Measurements from ENCODE around the gene RNF180.
"Not testable (repeated sequence)": the region's sequence is repeated elsewhere in the genome, so short reads cannot be mapped to it uniquely, and the experiment has no call there.

Gene RNF180

DNA sequence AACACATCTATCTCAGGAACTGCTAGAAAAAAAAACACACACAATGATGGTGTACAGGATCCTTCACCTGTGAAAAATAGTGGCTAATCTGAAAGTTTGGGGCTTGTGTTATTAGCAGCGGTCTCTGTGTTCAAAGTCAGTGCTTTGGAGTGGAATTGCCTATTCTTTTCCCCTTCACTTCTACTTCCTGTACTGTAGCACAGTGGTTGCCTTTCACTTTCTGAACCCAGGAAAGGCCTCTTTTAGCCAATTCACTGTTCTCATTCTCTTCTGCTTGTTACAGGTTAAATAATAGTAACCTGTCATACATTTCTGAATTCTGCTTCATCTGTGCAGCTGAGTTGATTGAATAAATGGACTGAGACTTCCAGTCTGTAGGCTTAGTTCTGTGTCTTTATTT is 178.9 kb downstream of the RNF180 start:
- Mint-ChIP-seq H3K9me3 (peaks cover 3% of the 10 kb centered on the region), H3K27ac (no peak overlapping the region), H3K4me3 (no peak overlapping the region), H3K36me3 (no peaks in the 10 kb centered on the region), H3K27me3 (no peaks in the 10 kb centered on the region), H3K4me1 (no peaks in the 10 kb centered on the region)
- no peak for ATAC-seq

DNA sequence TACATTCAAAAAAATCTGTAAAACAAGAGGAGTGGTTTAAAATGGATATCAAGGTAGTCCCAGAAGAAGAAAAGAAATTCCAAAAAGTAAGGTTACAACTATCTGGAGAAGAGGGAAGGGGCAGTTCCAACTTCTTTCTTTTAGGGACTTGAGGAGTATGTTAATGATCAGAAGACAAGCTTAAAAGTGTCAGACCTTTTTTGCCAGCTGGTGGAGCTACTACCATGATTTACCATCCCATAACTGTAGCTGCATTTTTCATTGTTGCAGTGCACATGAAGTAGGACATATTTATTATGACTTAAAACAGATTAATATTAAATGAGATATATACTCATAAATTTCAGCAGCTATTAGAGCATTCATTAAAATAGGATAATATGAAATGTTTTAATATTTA is 181.7 kb downstream of the RNF180 start:
- no peaks in the 10 kb centered on the region for H3K4me1 Mint-ChIP-seq
- no peak overlapping the region for H3K4me3 Mint-ChIP-seq
- no peak for ATAC-seq
- peaks cover 2% of the 10 kb centered on the region for H3K9me3 Mint-ChIP-seq
- no peak overlapping the region for H3K27ac Mint-ChIP-seq
- no peaks in the 10 kb centered on the region for H3K36me3 Mint-ChIP-seq
- no peaks in the 10 kb centered on the region for H3K27me3 Mint-ChIP-seq

DNA sequence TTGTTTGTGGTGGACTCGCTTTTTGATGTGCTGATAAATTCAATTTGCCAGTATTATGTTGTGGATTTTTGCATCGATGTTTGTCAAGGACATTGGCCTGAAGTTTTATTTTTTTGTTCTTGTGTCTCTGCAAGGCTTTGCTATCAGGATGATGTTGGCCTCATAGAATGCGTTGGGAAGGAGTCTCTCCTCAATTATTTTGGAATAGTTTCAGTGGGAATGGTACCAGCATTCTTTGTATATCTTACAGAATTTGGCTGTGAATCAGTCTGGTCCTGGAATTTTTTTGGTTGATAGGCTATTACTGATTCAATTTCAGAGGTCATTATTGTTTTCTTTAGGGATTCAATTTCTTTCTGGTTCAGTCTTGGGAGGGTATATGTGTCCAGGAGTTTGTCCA is 198.8 kb downstream of the RNF180 start:
- ATAC-seq, result no peak
- Mint-ChIP-seq H3K4me3 (no peak overlapping the region), H3K27me3 (no peaks in the 10 kb centered on the region), H3K36me3 (no peaks in the 10 kb centered on the region), H3K27ac (no peak overlapping the region), H3K9me3 (peaks cover 7% of the 10 kb centered on the region), H3K4me1 (no peaks in the 10 kb centered on the region)

DNA sequence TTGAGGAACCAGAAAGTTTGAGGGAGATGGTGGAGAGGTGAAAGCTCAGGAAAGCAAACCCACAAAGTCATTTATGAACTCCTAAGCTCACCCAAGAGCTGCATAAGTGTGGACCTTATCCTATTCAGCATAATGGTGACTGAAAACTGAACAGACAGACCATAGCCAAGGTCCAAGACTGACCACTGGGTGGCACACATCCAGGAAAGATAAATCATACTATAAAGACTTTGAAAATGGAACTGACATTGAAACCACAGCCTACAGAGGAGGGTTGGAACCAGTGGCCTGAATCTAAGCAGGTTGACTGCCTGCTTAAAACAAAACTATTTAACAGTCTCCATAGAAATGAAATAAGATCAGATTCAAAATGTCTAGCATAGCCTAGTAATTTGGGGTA is 219.1 kb downstream of the RNF180 start:
- Mint-ChIP-seq H3K4me1 (no peaks in the 10 kb centered on the region), H3K9me3 (no peaks in the 10 kb centered on the region), H3K27me3 (no peaks in the 10 kb centered on the region), H3K36me3 (no peaks in the 10 kb centered on the region), H3K4me3 (no peak overlapping the region), H3K27ac (no peak overlapping the region)
- ATAC-seq, result peak; percentile 34

DNA sequence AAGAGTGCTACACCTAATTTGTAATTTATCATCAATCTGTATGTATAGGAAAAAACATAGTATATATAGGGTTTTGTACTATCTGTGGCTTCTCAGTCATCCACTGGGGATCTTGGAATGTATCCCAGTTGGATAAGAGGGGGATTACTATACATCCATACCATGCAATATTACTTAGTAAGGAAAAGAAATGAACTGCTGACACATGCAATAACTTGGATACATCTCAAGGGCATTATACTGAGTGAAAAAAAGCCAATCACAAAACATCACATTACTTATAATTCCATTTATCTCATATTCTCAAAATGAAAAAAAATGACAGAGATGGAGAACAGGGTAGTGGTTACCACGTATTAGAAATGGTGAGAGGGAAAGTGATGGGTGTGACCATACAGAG is 231.9 kb downstream of the RNF180 start:
- H3K36me3 Mint-ChIP-seq, result no peaks in the 10 kb centered on the region
- H3K27me3 Mint-ChIP-seq, result no peaks in the 10 kb centered on the region
- no peak overlapping the region for H3K4me3 Mint-ChIP-seq
- no peak for ATAC-seq
- no peaks in the 10 kb centered on the region for H3K4me1 Mint-ChIP-seq
- H3K9me3 Mint-ChIP-seq, result peaks cover 5% of the 10 kb centered on the region
- H3K27ac Mint-ChIP-seq, result no peak overlapping the region

DNA sequence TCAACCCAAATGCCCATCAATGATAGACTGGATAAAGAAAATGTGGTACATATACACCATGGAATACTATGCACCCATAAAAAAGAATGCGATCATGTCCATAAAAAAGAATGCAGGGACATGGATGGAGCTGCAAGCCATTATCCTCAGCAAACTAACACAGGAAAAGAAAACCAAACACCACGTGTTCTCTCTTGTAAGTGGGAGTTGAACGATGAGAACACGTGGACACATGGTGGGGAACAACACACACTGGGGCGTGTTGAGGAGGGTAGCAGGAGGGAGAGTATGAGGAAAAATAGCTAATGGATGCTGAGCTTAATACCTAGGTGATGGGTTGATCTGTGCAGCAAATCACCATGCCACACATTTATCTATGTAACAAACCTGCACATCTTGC is 233.1 kb downstream of the RNF180 start:
- not testable (repeated sequence) for H3K4me3 Mint-ChIP-seq, ATAC-seq, H3K4me1 Mint-ChIP-seq, H3K27me3 Mint-ChIP-seq, H3K36me3 Mint-ChIP-seq, H3K9me3 Mint-ChIP-seq, H3K27ac Mint-ChIP-seq

DNA sequence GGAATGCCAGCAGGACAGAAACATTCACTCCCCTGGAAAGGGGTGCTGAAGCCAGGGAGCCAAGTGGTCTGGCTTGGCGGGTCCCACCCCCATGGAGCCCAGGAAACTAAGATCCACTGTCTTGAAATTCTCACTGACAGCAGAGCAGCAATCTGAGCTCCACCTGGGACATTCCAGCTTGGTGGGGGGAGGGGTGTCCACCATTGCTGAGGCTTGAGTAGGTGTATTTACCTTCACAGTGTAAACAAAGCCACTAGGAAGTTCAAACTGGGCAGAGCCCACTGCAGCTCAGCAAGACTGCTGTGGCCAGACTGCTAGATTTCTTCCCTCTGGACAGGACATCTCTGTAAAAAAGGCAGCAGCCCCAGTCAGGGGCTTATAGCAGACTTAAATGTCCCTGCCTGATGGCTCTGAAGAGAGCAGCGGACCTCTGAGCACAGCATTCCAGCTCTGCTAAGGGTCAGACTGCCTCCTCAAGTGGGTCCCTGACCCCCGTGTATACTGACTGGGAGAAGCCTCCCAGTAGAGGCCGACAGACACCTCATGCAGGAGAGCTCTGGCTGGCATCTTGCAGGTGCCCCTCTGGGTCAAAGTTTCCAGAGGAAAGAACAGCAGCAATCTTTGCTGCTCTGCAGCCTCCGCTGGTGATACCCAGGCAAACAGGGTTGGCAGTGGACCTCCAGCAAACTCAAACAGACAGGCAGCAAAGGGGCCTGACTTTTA is 241.6 kb downstream of the RNF180 start:
- not testable (repeated sequence) for H3K36me3 Mint-ChIP-seq, H3K4me3 Mint-ChIP-seq, H3K27ac Mint-ChIP-seq, H3K4me1 Mint-ChIP-seq, ATAC-seq, H3K27me3 Mint-ChIP-seq
- H3K9me3 Mint-ChIP-seq, result peaks cover 16% of the 10 kb centered on the region

DNA sequence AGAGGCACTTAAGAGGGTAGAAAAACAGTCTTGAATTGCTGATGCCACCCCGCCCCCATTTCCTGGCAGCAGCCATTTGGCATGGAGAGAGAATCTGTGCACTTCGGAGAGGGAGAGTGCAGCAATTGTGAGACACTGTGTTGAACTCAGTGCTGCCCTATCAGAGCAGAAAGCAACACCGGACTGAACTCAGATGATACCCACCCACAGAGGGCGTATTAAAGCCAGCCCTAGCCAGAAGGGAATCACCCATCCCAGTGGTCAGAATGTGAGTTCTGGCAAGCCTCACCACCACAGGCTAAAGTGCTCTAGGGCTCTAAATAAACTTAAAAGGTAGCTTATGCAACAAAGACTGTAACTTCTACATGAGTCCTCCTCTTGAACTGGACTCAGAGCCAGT is 251.7 kb downstream of the RNF180 start:
- H3K9me3 Mint-ChIP-seq, result peaks cover 4% of the 10 kb centered on the region
- no peak overlapping the region for H3K4me3 Mint-ChIP-seq
- no peaks in the 10 kb centered on the region for H3K36me3 Mint-ChIP-seq
- H3K27me3 Mint-ChIP-seq, result no peaks in the 10 kb centered on the region
- H3K27ac Mint-ChIP-seq, result no peak overlapping the region
- ATAC-seq, result no peak
- no peaks in the 10 kb centered on the region for H3K4me1 Mint-ChIP-seq

DNA sequence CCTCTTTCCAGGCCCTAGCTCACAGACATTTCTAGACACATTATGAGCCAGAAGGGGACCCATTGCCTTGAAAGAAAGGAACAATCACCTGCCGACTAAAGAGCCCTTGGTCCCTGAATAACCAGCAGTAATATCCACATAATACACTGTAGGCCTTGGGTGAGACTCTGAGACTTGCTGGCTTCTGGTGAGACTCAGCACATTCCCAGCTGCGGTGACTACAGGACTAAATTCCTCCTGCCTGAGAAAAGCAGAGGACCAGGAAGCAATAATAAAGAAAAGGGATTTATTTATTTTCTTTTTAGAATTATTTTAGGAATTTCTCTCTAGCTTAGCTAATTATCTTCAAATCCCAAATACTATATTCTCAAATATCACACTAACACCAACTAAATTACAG is 252.4 kb downstream of the RNF180 start:
- no peak for ATAC-seq
- H3K27me3 Mint-ChIP-seq, result no peaks in the 10 kb centered on the region
- H3K9me3 Mint-ChIP-seq, result peaks cover 7% of the 10 kb centered on the region
- H3K27ac Mint-ChIP-seq, result no peak overlapping the region
- H3K4me1 Mint-ChIP-seq, result no peaks in the 10 kb centered on the region
- no peaks in the 10 kb centered on the region for H3K36me3 Mint-ChIP-seq
- no peak overlapping the region for H3K4me3 Mint-ChIP-seq
